GM12878 (cell line): ENCODE results near the gene TMEM59. TPM values are rescaled to one million over a fixed set of nuclear protein-coding genes. Genes with fewer than 3 reads are reported as not detected.
A peak's percentile ranks its signal among the peaks of the same experiment; 100 is the strongest.

Source experiments
- ATAC-seq: fragments of 200-7000 bp; cut with Tn5 transposase; 3 replicates; pipeline ENCODE4 v1.9.1; 2020; ENCODE audit warnings: mild to moderate bottlenecking, moderate library complexity
- BruUV-seq: library from RNA; stranded (reverse); fragments of 400-500 nt; replicated peaks from 2 replicates; lab custom pipeline; 2021; lab: Mats Ljungman, UMichigan
- CTCF ChIA-PET: fragments of 300-600 bp; sonication (Branson Sonifier 250); formaldehyde crosslinking; extraction: SDS; loops from one replicate; lab custom pipeline; 2021; ENCODE audit warnings: inconsistent platforms; lab: Yijun Ruan, JAX
- POLR2A ChIA-PET: fragments of 350-600 bp; formaldehyde crosslinking; extraction: SDS; loops from one replicate; lab custom pipeline; 2021; ENCODE audit warnings: inconsistent platforms; lab: Charles Lee
- RAD21 ChIA-PET: fragments of 300-600 bp; sonication (Branson Sonifier 250); formaldehyde crosslinking; loops from one replicate; lab custom pipeline; 2023; ENCODE audit warnings: antibody characterized with exemption; ENCODE audit not compliant: unreplicated experiment; lab: Charles Lee
- SMC1A ChIA-PET: fragments of 300-600 bp; sonication (Branson Sonifier 250); formaldehyde crosslinking; loops from one replicate; lab custom pipeline; 2023; ENCODE audit not compliant: unreplicated experiment, uncharacterized antibody; lab: Charles Lee
- DNase-seq: peaks from one replicate; pipeline ENCODE4 v3.0.0-alpha.2; 2011; ENCODE audit warnings: low read depth, low spot score
- FAIRE-seq: peaks from 3 replicates; lab custom pipeline; 2011; peaks lifted over from hg19 to GRCh38; lab: Jason Lieb, UNC
- H2AFZ ChIP-seq: 2 replicates; pipeline ENCODE4 v1.6.0; 2011; ENCODE audit warnings: low read depth, low read length, control low read depth; ENCODE audit not compliant: control insufficient read depth
- H3K27ac ChIP-seq: 2 replicates; pipeline ENCODE4 v1.5.1; 2011; ENCODE audit warnings: control low read depth; ENCODE audit not compliant: control insufficient read depth, insufficient read depth
- H3K27me3 ChIP-seq, 2 experiments: replicated peaks in 1 of 2; 2 replicates each; pipeline versions ENCODE4 v1.6.0 to v1.6.1; 2011; ENCODE audit warnings: low read length in 1 of 2; ENCODE audit not compliant: control insufficient read depth in 2 of 2, insufficient read depth in 2 of 2
- H3K36me3 ChIP-seq, 2 experiments: 2 replicates each; pipeline ENCODE4 v1.5.1; 2011; ENCODE audit warnings: low read length in 1 of 2; ENCODE audit not compliant: control insufficient read depth in 2 of 2, insufficient read depth in 2 of 2
- H3K4me1 ChIP-seq: 2 replicates; pipeline ENCODE4 v1.6.1; 2011; ENCODE audit warnings: mild to moderate bottlenecking, low read length, moderate library complexity, mixed read lengths; ENCODE audit not compliant: control insufficient read depth, insufficient read depth
- H3K4me2 ChIP-seq: 2 replicates; pipeline ENCODE4 v1.6.0; 2011; ENCODE audit warnings: control low read depth; ENCODE audit not compliant: control insufficient read depth, insufficient read depth
- H3K4me3 ChIP-seq: fragments of 200-600 bp; sonication (generic); 2 replicates; pipeline ENCODE4 v1.5.1; 2016
- H3K79me2 ChIP-seq: 2 replicates; pipeline ENCODE4 v1.6.0; 2011; ENCODE audit warnings: low read length; ENCODE audit not compliant: control insufficient read depth, insufficient read depth
- H3K9ac ChIP-seq: 2 replicates; pipeline ENCODE4 v1.8.0; 2011; ENCODE audit warnings: low read length, control low read depth, mixed read lengths; ENCODE audit not compliant: control insufficient read depth, insufficient read depth
- H3K9me3 ChIP-seq: replicated peaks from 3 replicates; pipeline ENCODE4 v1.5.1; 2011; ENCODE audit warnings: mild to moderate bottlenecking, low read length; ENCODE audit not compliant: control insufficient read depth, insufficient read depth
- H4K20me1 ChIP-seq: 2 replicates; pipeline ENCODE4 v1.6.0; 2011; ENCODE audit not compliant: control insufficient read depth, insufficient read depth
- CBX5 ChIP-seq: sonication (generic); IDR thresholded peaks from 2 replicates; pipeline ENCODE4 v1.6.1; 2016; ENCODE audit warnings: low read depth, moderate library complexity, mild to moderate bottlenecking, inconsistent platforms
- ELK1 ChIP-seq: IDR thresholded peaks from 2 replicates; pipeline ENCODE4 v1.6.1; 2012; ENCODE audit warnings: low read depth, low read length, improper control_type of control experiment
- ESRRA ChIP-seq: IDR thresholded peaks from 2 replicates; pipeline ENCODE4 v1.6.1; 2012; ENCODE audit warnings: mild to moderate bottlenecking, low read length, improper control_type of control experiment
- IRF4 ChIP-seq: IDR thresholded peaks from 2 replicates; pipeline ENCODE4 v1.6.1; 2011; ENCODE audit warnings: low read depth, low read length
- LARP7 ChIP-seq: fragments of 450-650 bp; IDR thresholded peaks from 2 replicates; pipeline ENCODE4 v1.6.1; 2017; ENCODE audit warnings: mild to moderate bottlenecking
- MLLT1 ChIP-seq: fragments of 450-650 bp; IDR thresholded peaks from 2 replicates; pipeline ENCODE4 v1.6.1; 2016; ENCODE audit warnings: mild to moderate bottlenecking
- MTA3 ChIP-seq: IDR thresholded peaks from 2 replicates; pipeline ENCODE4 v1.6.1; 2012; ENCODE audit warnings: low read length, inconsistent platforms, borderline replicate concordance
- NFIC ChIP-seq: IDR thresholded peaks from 2 replicates; pipeline ENCODE4 v1.6.1; 2012; ENCODE audit warnings: low read depth, mild to moderate bottlenecking, inconsistent platforms, low read length, moderate library complexity
- PAX5 ChIP-seq: IDR thresholded peaks from 2 replicates; pipeline ENCODE4 v1.6.1; 2011; ENCODE audit warnings: low read depth, low read length, borderline replicate concordance
- RBBP5 ChIP-seq: fragments of 200-600 bp; sonication (generic); conservative IDR thresholded peaks from 2 replicates; pipeline ENCODE4 v1.6.1; 2016
- ZBTB40 ChIP-seq: fragments of 450-650 bp; IDR thresholded peaks from 2 replicates; pipeline ENCODE4 v1.6.1; 2016; ENCODE audit warnings: mild to moderate bottlenecking, moderate library complexity, borderline replicate concordance
- whole genome bisulfite sequencing: methylation state at CpG from one replicate; pipeline ENCODE4 v1.1.6; 2016; ENCODE audit warnings: low lambda C conversion rate; ENCODE audit not compliant: insufficient replicate concordance, insufficient coverage; ENCODE audit errors: missing lambda C conversion rate; 5-methylcytosine and 5-hydroxymethylcytosine counted together
- in situ Hi-C: fragments of 300-500 bp; cut with MboI; formaldehyde crosslinking; loops from 9 replicates; pipeline ENCODE4 v1.14.3; 2018; ENCODE audit warnings: mixed read lengths
- intact Hi-C: fragments of 100-400 bp; cut with micrococcal nuclease; formaldehyde crosslinking; loops from one replicate; pipeline ENCODE4 v1.14.2; 2022; ENCODE audit not compliant: unreplicated experiment
- polyA plus RNA-seq, 11 experiments: library from polyadenylated mRNA; depleted of rRNA in 4 of 11; unstranded in 6 of 11; stranded (reverse) in 5 of 11; fragments of >200 nt; fragmentation: Nextera tagmentation in 4 of 11; fragmentation: Illumina TruSeq in 1 of 11; extraction: Ambion mirVana in 4 of 11; extraction: Trizol in 1 of 11; gene quantifications; 1 replicate in 1 of 11; 2 replicates in 10 of 11; pipeline versions ENCODE4 v1.2.1 to v1.2.3, GENCODE V29; 2011 to 2016; ENCODE audit warnings: inconsistent platforms in 2 of 11, missing spikeins in 2 of 11, low read depth in 1 of 11
- total RNA-seq, 4 experiments: library from RNA; depleted of rRNA in 3 of 4; stranded (reverse); fragments of >200 nt in 3 of 4; fragmentation: Illumina TruSeq in 1 of 4; extraction: Trizol in 1 of 4; gene quantifications; 2 replicates each; pipeline versions ENCODE4 v1.2.1 to v1.2.3, GENCODE V29; 2013 to 2021

The TMEM59 gene
- total and polyA plus RNA-seq, 10 of the 15 experiments (the other 5 are each of a cell fraction or from before 2014, with no cell fraction given) = 69.9 to 273 (median 111) TPM

- FAIRE-seq (no peak), ATAC-seq (peak; percentile 62)
- POLR2A ChIA-PET = no interaction called here
- Histone ChIP-seq H3K36me3 (peaks cover 1 to 3% of the 10 kb centered on the region in 2 experiments; a peak in 1 of 4 replicates), H4K20me1 (no peaks in the 10 kb centered on the region), H3K4me1 (no peaks in the 10 kb centered on the region), H3K4me2 (no peak overlapping the region), H3K9ac (no peak overlapping the region), H3K4me3 (no peak overlapping the region), H3K9me3 (no peaks in the 10 kb centered on the region), H3K27ac (no peak overlapping the region), H2AFZ (no peak overlapping the region)
- BruUV-seq = TSS peak; percentile 48
- intact Hi-C loops = loop anchor here (1.0 kb wide), 2 partner anchors 420 to 741 kb away; no protein-coding TSS in a partner anchor
- SMC1A ChIA-PET = interaction anchor here (0.6 to 1.1 kb wide), 2 partner anchors 9 to 289 kb away, joined by 3 to 4 read pairs; no protein-coding TSS in a partner anchor
- RAD21 ChIA-PET = no interaction called here
- CTCF ChIA-PET = interaction anchor here (0.9 to 7.0 kb wide), 6 partner anchors 9 to 419 kb away, joined by 3 to 61 read pairs (median 6); partner anchors contain the start of genes TCEANC2 and TMEM59
- WGBS = 0% methylated on average over 1 of the region's 1 CpG
- in situ Hi-C loops = loop anchor here (5.0 to 25.0 kb wide), 2 partner anchors 207 to 418 kb away; no protein-coding TSS in a partner anchor
- TF ChIP-seq CBX5 (no peak), ELK1 (no peak), MLLT1 (no peak), LARP7 (no peak), PAX5 (no peak), RBBP5 (no peak), IRF4 (no peak), MTA3 (no peak), NFIC (no peak), ZBTB40 (no peak), ESRRA (no peak)
- TF ChIP-seq, all 136 proteins: peak for 0
- no peak for DNase-seq
- H3K79me2 ChIP-seq = no peaks in the 10 kb centered on the region
- H3K27me3 ChIP-seq = no peaks in the 10 kb centered on the region
Measured at GRCh38 chr1:54069791-54070170, 16.8 kb upstream of the TMEM59 start.
